CD4-positive, alpha-beta T cell treated with Interleukin-17A for 4 hours (primary cell): ENCODE data around the gene EGFL6.
"Not testable (repeated sequence)": the region's sequence is repeated elsewhere in the genome, so short reads cannot be mapped to it uniquely, and the experiment has no call there.

Experiments used
- DNase-seq: peaks from one replicate; pipeline ENCODE4 v3.0.0-alpha.2; 2020; ENCODE audit warnings: mixed read lengths

EGFL6 gene

DNA sequence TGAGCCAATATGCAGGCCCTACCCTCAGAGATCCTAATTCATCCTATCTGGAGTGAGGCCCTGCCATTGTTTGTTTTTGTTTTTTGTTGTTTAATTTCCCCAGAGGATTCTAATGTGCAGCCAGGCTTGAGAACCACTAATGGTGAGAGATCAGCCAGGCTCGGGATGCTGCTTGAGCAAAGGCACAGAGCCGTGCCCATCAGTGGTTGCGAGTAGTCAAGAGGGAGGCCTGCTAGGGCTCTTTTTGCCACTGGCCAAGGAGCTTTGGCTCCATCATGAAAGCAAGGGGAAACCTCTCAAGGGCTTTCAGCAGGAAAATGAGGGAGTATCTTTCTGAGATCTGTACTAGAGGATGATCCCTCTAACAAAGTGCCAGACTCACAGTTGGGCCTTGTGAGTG lies 86.3 kb downstream of the EGFL6 start:
- no peak for DNase-seq

DNA sequence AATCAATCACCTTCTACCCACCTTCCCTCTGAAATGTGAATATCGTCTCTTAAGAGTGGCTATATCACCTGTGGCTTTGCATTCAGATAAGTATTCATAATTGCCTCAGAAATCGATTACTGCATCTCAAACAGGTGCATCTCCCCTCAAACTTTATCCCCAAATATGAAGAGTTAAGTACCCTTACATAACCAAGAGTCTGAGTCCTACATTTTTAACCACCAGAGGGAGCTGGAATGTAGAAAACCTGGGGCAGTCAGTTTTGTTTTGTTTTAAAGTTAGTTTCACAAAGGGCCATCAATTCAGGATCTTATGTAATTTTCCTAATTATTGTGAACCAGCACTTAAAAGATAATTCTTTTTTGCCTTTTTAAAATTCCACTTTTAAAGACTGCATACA lies 89.2 kb downstream of the EGFL6 start:
- peak; percentile 15 for DNase-seq

DNA sequence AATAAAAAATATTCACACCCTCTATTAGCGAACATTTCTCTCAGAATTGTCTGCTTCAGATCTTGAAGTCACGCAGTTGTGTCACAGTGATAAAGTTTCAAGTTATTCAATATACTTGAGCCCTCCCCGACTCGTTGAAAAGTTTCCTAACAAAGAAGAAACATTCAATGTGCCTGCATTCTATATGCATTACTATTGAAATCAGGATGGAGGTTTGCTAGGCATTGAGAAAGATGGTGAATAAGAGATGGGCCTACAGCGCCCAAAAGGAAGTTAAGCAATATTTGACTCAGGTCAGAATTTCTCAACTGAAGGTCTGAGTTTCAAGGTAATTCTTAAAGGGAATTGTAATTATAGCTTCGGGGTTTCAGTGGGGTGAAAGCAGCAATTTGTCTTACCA lies 89.7 kb downstream of the EGFL6 start:
- DNase-seq, result no peak

DNA sequence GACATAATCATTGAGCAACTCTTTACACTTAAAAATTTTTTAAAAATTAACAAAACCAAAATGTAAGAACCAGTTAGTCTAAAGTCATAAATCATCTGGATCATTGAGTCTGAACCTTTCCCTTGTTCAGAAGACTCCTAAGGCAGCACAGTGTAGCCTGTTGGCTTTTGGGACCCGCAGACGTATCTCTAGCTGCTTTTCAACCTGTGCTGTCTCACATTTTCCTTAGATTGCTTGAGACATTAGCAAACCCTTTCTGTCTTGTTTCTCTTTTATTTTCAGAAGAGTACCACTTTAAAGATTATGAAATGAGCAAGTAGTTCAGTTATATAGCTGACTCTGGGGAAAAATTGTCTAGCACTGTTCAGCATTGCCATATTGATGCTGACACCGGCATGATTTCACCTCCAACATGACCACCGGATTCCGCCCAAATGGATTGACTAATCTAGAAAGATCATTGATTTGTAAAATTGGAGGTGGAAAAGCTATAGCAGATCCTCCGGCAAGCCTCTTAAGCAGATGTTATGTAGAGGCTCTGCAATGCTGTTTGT lies 92.4 kb downstream of the EGFL6 start:
- DNase-seq, result no peak

DNA sequence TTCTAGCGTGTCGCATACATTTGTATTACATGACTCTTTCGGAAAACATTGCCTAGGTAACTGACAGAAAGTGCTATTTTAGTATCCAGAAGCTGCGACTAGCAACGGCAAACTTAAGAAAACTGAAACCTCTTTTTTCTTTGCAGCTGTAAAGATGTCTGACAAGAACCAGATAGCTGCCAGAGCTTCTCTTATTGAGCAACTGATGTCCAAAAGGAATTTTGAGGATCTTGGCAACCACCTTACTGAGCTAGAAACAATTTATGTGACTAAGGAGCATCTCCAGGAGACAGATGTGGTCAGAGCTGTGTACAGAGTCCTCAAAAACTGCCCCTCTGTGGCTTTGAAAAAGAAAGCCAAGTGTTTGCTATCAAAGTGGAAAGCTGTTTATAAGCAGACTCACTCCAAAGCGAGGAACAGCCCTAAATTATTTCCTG lies 93.0 kb downstream of the EGFL6 start:
- no peak for DNase-seq

DNA sequence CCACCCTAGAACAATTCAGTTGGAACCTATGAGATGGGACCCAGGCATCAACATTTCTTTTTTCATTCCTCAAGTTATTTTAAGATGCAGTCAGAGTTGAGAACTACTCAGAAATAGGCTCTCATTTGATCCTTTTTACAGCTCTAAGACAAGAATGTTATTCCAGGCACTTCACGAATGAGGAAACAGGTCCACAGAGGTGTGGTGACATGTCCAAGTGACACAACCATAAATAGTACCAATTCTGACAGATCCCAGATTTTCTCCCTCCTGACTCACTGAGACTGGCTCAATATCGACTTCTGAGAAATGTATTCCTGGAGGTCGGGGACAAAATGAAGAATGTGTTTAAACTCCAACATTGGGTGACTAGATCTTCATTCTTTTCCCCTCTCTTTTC lies 94.6 kb downstream of the EGFL6 start:
- DNase-seq, result no peak

DNA sequence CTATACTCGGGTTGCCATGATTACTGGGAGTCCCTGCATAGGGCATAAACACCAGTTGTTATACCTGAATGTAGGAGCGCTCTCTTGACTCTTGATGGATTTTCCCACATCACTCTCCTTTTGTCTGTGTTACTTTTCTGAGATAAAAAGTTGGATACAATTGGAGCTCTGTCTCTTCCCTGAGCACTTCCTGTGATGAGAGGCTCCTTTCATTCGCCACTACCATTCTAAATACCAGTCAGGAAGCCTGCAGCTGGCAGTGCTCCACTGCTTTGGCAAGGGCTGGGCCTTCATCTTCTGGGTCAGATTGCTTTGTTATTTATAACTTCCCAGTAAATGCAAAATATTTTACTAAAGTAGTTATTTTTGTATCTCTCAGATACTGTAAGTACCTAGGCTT lies 97.4 kb downstream of the EGFL6 start:
- no peak for DNase-seq

DNA sequence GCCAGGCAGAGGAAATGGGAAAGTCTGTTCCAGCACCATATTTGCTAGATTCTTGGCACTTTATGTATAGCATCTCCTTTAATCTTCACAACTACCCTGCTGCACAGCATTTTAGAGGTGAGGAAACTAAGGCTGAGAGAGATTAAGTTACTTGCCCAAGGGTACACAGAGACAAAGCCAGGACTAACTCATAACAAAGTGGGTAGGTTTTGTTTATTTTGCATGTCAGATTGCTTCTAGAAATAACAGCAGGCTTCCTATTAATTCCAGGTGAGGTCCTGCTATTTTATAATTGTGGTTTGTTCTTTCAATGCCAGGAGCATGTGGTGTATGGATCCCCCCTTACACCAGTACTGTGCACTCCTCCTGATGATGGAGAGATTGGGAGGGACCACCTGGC lies 98.5 kb downstream of the EGFL6 start:
- DNase-seq, result no peak

DNA sequence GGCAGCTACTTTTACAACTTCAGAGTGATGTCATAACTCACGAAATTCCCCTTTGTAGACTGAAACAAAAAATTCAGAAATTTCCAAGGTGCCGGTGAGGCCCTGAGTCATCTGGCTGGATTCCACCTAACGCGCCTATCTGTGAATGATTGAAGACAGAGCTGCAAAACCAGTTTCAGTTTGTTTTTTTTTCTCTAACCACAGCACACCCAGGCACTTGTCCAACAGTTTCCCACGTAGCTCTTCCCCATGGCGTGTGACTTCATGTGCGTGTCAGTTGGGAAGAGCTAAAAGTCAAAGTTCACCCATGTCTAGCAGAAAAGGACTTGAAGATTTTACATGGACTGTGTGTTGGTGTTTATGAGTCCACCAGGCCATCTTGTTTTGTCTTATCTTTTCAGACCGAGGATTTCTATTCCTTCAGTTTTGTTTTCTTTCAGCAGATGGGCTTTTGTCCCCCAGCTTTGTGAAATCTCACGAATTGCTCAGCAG lies 99.9 kb downstream of the EGFL6 start:
- DNase-seq, result peak; percentile 41

DNA sequence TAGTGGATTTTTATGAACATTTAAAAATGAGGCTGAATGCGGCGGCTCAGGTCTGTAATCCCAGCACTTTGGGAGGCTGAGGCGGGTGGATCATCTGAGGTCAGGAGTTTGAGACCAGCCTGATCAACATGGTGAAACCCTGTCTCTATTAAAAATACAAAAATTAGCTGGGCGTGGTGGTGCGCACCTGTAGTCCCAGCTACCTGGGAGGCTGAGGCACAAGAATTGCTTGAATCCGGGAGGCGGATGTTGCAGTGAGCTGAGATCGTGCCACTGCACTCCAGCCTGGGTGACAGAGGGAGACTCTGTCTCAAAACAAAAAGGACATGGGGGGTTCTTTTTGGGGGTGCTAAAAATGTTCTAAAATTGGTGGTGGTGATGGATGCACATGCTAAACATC lies 100.4 kb downstream of the EGFL6 start:
- not testable (repeated sequence) for DNase-seq

DNA sequence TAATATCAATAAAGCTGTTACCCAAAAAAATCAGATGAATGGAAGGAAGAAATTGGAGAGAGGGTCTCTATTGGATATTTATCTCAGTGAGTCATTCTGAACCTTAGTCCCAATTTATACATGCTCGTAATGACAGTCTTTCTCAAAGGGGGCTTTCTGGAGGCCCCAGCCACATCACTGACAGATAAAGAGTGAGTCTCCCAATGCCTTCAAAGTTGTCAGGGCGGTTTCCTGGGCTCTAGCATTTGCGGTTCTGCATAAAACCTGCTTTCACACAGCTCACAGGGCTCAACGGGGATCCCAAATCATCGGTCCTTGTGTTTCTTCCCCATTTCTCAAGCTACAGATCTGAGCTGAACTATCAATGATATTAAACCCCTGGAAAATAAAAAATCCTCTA lies 100.8 kb downstream of the EGFL6 start:
- no peak for DNase-seq

DNA sequence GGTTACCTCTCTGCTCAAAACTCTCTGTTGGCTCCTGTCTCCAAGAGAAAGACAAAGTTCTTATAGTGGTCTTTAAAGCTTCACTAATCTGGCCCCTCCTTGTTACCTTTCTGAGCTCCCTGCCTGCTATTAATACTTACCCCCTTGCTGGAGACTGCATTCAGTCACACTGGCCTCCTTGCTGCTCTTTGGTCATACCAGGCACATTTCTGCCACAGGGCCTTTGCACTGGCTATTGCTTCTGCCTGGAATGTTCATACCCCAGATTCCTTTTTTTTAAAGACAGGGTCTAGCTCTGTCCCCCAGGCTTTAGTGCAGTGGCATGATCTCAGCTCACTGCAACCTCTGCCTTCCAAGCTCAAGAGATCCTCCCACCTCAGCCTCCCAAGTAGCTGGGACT lies 103.6 kb downstream of the EGFL6 start:
- no peak for DNase-seq

DNA sequence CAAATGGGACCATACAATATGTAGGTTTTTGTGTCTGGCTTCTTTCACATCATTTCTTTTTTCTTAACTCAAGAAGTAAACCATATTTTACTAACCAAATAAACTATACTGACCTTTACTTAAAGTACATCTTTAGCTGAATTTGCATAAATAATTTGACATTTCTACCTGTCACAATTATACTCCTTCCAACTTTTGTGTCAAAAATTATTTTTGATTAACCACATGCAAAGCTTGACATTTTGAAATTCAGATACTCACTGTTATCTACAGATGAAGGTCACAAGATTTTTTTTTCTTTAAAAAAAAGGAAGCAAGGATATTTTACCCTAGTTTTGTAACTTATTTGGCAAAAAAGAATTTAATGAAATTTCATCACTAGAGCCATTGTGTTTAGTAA lies 107.5 kb downstream of the EGFL6 start:
- no peak for DNase-seq

DNA sequence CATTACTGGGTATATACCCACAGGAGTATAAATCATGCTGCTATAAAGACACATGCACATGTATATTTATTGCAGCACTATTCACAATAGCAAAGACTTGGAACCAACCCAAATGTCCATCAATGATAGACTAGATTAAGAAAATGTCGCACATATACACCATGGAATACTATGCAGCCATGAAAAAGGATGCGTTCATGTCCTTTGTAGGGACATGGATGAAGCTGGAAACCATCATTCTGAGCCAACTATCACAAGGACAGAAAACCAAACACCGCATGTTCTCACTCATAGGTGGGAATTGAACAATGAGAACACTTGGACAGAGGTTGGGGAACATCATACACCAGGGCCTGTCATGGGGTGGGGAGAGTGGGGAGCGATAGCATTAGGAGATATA lies 110.3 kb downstream of the EGFL6 start:
- not testable (repeated sequence) for DNase-seq

DNA sequence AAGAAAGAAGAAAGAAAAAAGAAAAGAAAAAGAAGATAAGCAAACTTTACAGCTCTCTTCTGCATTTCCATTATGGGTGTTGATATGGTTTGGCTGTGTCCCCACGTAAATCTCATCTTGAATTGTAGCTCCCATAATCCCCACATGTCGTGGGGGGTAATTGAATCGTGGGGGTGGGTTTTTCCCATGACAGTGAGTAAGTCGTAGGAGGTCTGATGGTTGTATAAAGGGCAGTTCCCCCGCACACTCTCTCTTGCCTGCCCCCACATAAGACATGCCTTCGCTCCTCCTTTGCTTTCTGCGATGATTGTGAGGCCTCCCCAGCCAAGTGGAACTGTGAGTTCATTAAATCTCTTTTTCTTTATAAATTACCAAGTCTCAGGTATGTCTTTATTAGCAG lies 112.2 kb downstream of the EGFL6 start:
- no peak for DNase-seq
